GM21786 (cell line): ENCODE results near the gene MAP4K1.
"Not testable (repeated sequence)": the region's sequence is repeated elsewhere in the genome, so short reads cannot be mapped to it uniquely, and the experiment has no call there.

Experiments used
- ATAC-seq: cut with Tn5 transposase; IDR thresholded peaks from one replicate; pipeline ENCODE4 v1.9.1; 2021; ENCODE audit not compliant: unreplicated experiment

Gene MAP4K1

GRCh38 chr19:38629568-38629967, 11.8 kb upstream of the MAP4K1 start:
- ATAC-seq = no peak

- no peak for ATAC-seq
Measured at GRCh38 chr19:38626401-38626800, 8.6 kb upstream of the MAP4K1 start.

GRCh38 chr19:38624822-38625221, 7.1 kb upstream of the MAP4K1 start:
- ATAC-seq = no peak

- ATAC-seq = no peak
Measured at GRCh38 chr19:38619361-38620174, 1.8 kb upstream of the MAP4K1 start.

- ATAC-seq = peak; percentile 54
Measured at GRCh38 chr19:38618590-38619360, 1.0 kb upstream of the MAP4K1 start, which contains the start of gene EIF3K. TSS of gene EIF3K (plus strand) at chr19:38619188. CDS start at chr19:38619269, 81 bp downstream.

GRCh38 chr19:38617283-38617763, 430 bp downstream of the MAP4K1 start:
- no peak for ATAC-seq

GRCh38 chr19:38616265-38616664, 1.5 kb downstream of the MAP4K1 start:
- ATAC-seq = no peak

- ATAC-seq = no peak
Measured at GRCh38 chr19:38615007-38615581, 2.7 kb downstream of the MAP4K1 start.

GRCh38 chr19:38614289-38614688, 3.5 kb downstream of the MAP4K1 start:
- no peak for ATAC-seq

- no peak for ATAC-seq
Measured at GRCh38 chr19:38606131-38606530, 11.6 kb downstream of the MAP4K1 start.

- not testable (repeated sequence) for ATAC-seq
Measured at GRCh38 chr19:38602856-38603255, 14.9 kb downstream of the MAP4K1 start.

- ATAC-seq = no peak
Measured at GRCh38 chr19:38599722-38600121, 18.0 kb downstream of the MAP4K1 start.

- no peak for ATAC-seq
Measured at GRCh38 chr19:38597075-38597474, 20.7 kb downstream of the MAP4K1 start.

- no peak for ATAC-seq
Measured at GRCh38 chr19:38596057-38596981, 21.4 kb downstream of the MAP4K1 start.

GRCh38 chr19:38592940-38593339, 24.8 kb downstream of the MAP4K1 start:
- ATAC-seq = no peak

GRCh38 chr19:38588041-38588440, 29.7 kb downstream of the MAP4K1 start:
- ATAC-seq = no peak

GRCh38 chr19:38587562-38587961, 30.2 kb downstream of the MAP4K1 start:
- ATAC-seq = no peak

- ATAC-seq = no peak
Measured at GRCh38 chr19:38583985-38584305, 33.8 kb downstream of the MAP4K1 start.

- ATAC-seq = peak; percentile 81
Measured at GRCh38 chr19:38583219-38583984, 34.4 kb downstream of the MAP4K1 start.

- no peak for ATAC-seq
Measured at GRCh38 chr19:38580080-38580479, 37.7 kb downstream of the MAP4K1 start.
